GDM1 (cell line): Measurements from ENCODE around the gene NPAS3.

Experiments
- DNase-seq: peaks from one replicate; lab custom pipeline; 2025; lab: John Stamatoyannopoulos, UW

The NPAS3 gene

DNA sequence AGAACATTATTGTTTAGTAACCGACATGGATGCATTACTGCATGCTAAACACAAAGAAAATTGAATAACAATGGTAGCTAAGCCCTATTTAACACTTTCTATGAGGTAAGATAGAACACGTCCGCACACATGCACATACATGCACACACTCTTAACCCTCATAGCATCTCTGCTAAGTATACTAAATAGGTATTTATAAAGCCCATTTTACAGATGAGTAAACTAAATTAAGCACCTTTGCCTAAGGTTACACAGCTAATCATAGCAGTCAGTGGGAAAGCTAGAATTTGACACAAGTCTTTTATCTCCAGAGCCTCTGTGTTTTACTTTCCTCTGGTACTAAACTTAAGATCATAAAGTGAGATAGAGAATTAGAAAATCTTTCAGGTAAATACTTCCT lies 577.2 kb downstream of the NPAS3 start:
- DNase-seq: no peak

GRCh38 chr14:33516898-33517436 lies 578.3 kb downstream of the NPAS3 start:
- DNase-seq: no peak

- DNase-seq: no peak
Observed at GRCh38 chr14:33521192-33521591, 582.5 kb downstream of the NPAS3 start.

- DNase-seq: no peak
Observed at GRCh38 chr14:33524244-33524643, 585.6 kb downstream of the NPAS3 start.

GRCh38 chr14:33525626-33526025 lies 586.9 kb downstream of the NPAS3 start:
- no peak for DNase-seq

GRCh38 chr14:33527023-33527634 lies 588.5 kb downstream of the NPAS3 start:
- DNase-seq: no peak

- no peak for DNase-seq
Observed at GRCh38 chr14:33528655-33529054, 590.0 kb downstream of the NPAS3 start.

DNA sequence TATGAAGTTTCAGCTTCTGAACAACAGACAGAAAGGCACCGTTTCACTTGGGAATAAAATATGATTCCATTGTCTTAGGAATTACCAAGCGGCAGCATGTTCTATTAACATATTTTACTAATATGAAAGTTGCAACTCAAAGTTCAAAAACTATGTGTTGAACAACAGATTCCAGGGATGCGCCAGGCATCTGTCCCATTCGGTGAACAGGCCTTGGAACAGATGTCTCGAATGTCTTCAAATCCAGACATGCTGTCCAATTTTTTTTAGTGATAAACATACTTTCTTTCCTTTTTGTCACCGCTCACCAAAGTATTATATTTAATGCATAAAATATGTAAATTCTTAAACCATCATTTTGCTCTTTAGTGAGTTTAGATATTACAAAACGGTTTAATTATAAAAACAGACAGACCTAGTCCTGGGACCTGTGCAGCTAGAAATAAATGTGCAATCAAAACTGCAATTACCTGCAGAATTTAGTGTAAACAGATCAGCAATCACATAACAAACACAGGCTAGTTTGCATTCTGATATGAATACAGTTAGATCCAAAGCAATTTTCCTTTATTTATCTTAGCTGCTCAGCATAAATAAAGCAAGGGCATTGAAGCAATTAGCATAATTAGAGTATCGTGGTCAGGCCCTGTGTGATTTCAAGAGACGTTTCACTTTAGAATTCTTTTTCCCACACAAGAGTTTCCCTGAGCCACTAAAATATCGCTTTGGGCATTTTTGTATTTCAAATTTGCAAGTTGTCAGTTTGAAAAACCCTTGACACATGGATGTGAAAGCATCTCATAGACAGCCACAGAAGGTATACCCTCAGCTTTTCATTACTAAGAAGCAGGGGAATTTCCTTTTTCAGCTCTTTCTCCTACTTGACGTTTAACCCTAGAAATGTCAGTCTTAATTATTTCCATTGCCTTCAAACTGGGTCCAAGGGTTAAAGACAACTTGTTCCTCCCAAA lies 591.4 kb downstream of the NPAS3 start:
- no peak for DNase-seq

DNA sequence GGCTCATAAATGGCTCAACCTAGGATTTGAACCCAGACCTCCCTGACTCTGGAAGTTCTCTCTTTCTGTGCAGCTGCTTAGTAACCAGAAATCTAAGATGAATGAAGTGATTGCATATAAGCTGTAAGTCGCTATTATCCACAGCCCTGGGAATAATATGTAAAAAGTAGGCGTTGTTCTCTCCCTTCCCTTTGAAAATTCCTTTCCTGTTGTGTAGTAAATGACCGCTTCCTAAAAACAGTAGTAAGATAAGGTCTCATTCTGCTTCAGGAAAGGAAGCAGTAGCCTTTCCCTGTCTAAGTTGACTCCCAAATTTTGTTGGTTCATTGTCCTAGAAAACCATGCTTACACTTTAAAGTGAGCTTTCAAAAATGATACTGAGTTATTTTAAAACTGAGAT lies 593.9 kb downstream of the NPAS3 start:
- DNase-seq: no peak

- DNase-seq: no peak
Observed at GRCh38 chr14:33534104-33534503, 595.4 kb downstream of the NPAS3 start.

- DNase-seq: no peak
Observed at GRCh38 chr14:33534632-33535031, 596.0 kb downstream of the NPAS3 start.

- DNase-seq: no peak
Observed at GRCh38 chr14:33539918-33540357, 601.3 kb downstream of the NPAS3 start.

GRCh38 chr14:33541171-33541570 lies 602.5 kb downstream of the NPAS3 start:
- no peak for DNase-seq

GRCh38 chr14:33542338-33543287 lies 603.9 kb downstream of the NPAS3 start:
- no peak for DNase-seq

- no peak for DNase-seq
Observed at GRCh38 chr14:33545696-33546095, 607.0 kb downstream of the NPAS3 start.

- DNase-seq: no peak
Observed at GRCh38 chr14:33548606-33549005, 609.9 kb downstream of the NPAS3 start.

DNA sequence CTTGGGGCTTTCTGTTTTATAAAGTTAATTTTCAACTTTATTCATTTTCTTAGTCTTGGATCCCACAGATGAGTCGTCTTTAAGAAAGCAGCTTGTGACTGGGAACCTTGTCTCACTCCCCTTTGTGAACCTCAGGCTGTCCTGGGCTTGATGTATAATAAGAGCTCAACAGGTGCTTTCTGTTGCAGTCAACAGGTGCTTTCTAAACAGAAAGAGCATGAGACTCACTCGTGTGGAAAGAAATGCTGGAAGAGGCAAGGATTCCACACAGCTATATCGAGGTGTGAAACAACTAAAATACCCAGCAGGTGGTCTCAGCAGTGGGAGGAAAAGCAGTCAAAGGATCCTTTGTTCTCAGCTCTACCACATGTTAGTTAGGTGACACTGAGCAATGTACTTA lies 613.3 kb downstream of the NPAS3 start:
- no peak for DNase-seq

- no peak for DNase-seq
Observed at GRCh38 chr14:33553706-33554278, 615.1 kb downstream of the NPAS3 start.

- no peak for DNase-seq
Observed at GRCh38 chr14:33554988-33555387, 616.3 kb downstream of the NPAS3 start.

DNA sequence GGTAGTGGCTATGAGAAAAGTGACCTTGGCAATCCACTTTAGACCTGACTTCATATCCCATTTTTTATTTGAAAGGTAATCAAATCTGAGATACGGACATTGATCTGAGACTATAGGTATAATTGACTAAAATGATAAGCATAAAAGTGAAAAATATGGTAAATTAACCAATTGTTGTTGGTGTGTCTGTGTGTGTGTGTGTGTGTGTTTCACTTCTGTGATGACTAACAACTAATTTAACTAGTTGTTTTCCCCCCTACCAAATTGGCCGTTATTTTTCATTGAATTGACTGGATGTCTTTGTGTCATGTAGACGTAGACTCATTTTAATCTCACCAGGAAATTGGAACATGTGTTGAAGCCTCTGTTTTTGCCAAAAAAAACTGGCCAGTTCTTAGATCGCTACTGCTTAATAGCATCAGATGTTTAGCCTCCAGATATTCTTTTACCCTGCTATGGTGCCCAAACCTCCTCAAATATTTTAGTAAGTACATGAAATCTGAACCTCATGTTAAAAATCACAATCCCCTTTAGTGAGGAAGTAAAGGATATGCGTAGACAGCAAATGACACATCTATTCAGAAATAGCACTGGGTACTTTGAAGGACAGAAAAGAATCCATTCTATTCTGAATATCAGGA lies 617.2 kb downstream of the NPAS3 start:
- no peak for DNase-seq
